GM12875 (cell line): ENCODE data around the gene CNP.
"Not testable (repeated sequence)": the region's sequence is repeated elsewhere in the genome, so short reads cannot be mapped to it uniquely, and the experiment has no call there.

Experiments
- H3K4me3 ChIP-seq: one replicate; pipeline ENCODE4 v1.5.1; 2011; ENCODE audit warnings: low read depth, low read length, control low read depth
- CTCF ChIP-seq: IDR thresholded peaks from 2 replicates; pipeline ENCODE4 v1.5.1; 2011; ENCODE audit warnings: low read depth, mild to moderate bottlenecking, control low read depth, inconsistent platforms, low read length, moderate library complexity, borderline replicate concordance; ENCODE audit not compliant: insufficient read depth

CNP gene

GRCh38 chr17:41920580-41920955 is 46.0 kb upstream of the CNP start:
- no peak overlapping the region for H3K4me3 ChIP-seq
- no peak for TF ChIP-seq CTCF

GRCh38 chr17:41925991-41926590 is 40.5 kb upstream of the CNP start:
- H3K4me3 ChIP-seq = no peak overlapping the region
- TF ChIP-seq CTCF = no peak

GRCh38 chr17:41928693-41929251 is 37.8 kb upstream of the CNP start:
- no peak overlapping the region for H3K4me3 ChIP-seq
- TF ChIP-seq CTCF = no peak

GRCh38 chr17:41930009-41930832 is 36.4 kb upstream of the CNP start, which contains the start of gene ODAD4:
ODAD4 (plus strand) TSS chr17:41930617; CDS start chr17:41930724, 107 bp downstream.
- peak; percentile 31; the same call in 1 of the 2 replicates for TF ChIP-seq CTCF
- peak within 1 kb of the TSS; percentile 83 for H3K4me3 ChIP-seq

GRCh38 chr17:41930833-41931156 is 35.8 kb upstream of the CNP start:
- H3K4me3 ChIP-seq = peak overlapping the region; percentile 83

GRCh38 chr17:41931715-41932114 is 34.9 kb upstream of the CNP start:
- H3K4me3 ChIP-seq = not testable (repeated sequence)

GRCh38 chr17:41932816-41933389 is 33.7 kb upstream of the CNP start:
- no peak for TF ChIP-seq CTCF
- H3K4me3 ChIP-seq = no peak overlapping the region

- H3K4me3 ChIP-seq = no peak overlapping the region
- TF ChIP-seq CTCF = no peak
These were observed 31.0 kb upstream of the CNP start for GRCh38 chr17:41935641-41936040.
